Esophagus muscularis mucosa (tissue), 4 donors: ENCODE data around the gene CA12.

Source experiments
- CTCF ChIP-seq, 3 experiments: fragments of 200-600 bp in 2 of 3; fragments of 450-650 bp in 1 of 3; sonication (generic) in 2 of 3; IDR thresholded peaks; one replicate each; pipeline ENCODE4 v1.5.1; 2017 to 2019; ENCODE audit warnings: antibody characterized with exemption in 3 of 3, mild to moderate bottlenecking in 2 of 3, moderate library complexity in 1 of 3
- EP300 ChIP-seq: sonication (generic); formaldehyde crosslinking; IDR thresholded peaks from one replicate; pipeline ENCODE4 v1.6.1; 2017; ENCODE audit warnings: antibody characterized with exemption
- POLR2A ChIP-seq: fragments of 450-650 bp; IDR thresholded peaks from one replicate; pipeline ENCODE4 v1.6.1; 2017; ENCODE audit warnings: antibody characterized with exemption, moderate library complexity, mild to moderate bottlenecking, low read depth
- POLR2AphosphoS5 ChIP-seq, 2 donors: sonication (generic); formaldehyde crosslinking; IDR thresholded peaks; one replicate each; pipeline ENCODE4 v1.6.1; 2017; ENCODE audit warnings: antibody characterized with exemption in 2 of 2

- TF ChIP-seq CTCF (IDR thresholded peaks at IDR 0.05) (no peak), POLR2AphosphoS5 (IDR thresholded peaks at IDR 0.05) (no peak), POLR2A (no peak), EP300 (no peak)
Observed at GRCh38 chr15:63314409-63314808, 67.2 kb downstream of the CA12 start.
